GM12878 (cell line): Measurements from ENCODE around the gene NCMAP. TPM values are rescaled to one million over a fixed set of nuclear protein-coding genes. Genes with fewer than 3 reads are reported as not detected.

Experiments
- ATAC-seq: fragments of 200-7000 bp; cut with Tn5 transposase; 3 replicates; pipeline ENCODE4 v1.9.1; 2020; ENCODE audit warnings: mild to moderate bottlenecking, moderate library complexity
- BruUV-seq: library from RNA; stranded (reverse); fragments of 400-500 nt; replicated peaks from 2 replicates; lab custom pipeline; 2021; lab: Mats Ljungman, UMichigan
- CTCF ChIA-PET: fragments of 300-600 bp; sonication (Branson Sonifier 250); formaldehyde crosslinking; extraction: SDS; loops from one replicate; lab custom pipeline; 2021; ENCODE audit warnings: inconsistent platforms; lab: Yijun Ruan, JAX
- POLR2A ChIA-PET: fragments of 350-600 bp; formaldehyde crosslinking; extraction: SDS; loops from one replicate; lab custom pipeline; 2021; ENCODE audit warnings: inconsistent platforms; lab: Charles Lee
- RAD21 ChIA-PET: fragments of 300-600 bp; sonication (Branson Sonifier 250); formaldehyde crosslinking; loops from one replicate; lab custom pipeline; 2023; ENCODE audit warnings: antibody characterized with exemption; ENCODE audit not compliant: unreplicated experiment; lab: Charles Lee
- SMC1A ChIA-PET: fragments of 300-600 bp; sonication (Branson Sonifier 250); formaldehyde crosslinking; loops from one replicate; lab custom pipeline; 2023; ENCODE audit not compliant: unreplicated experiment, uncharacterized antibody; lab: Charles Lee
- DNase-seq: peaks from one replicate; pipeline ENCODE4 v3.0.0-alpha.2; 2011; ENCODE audit warnings: low read depth, low spot score
- FAIRE-seq: peaks from 3 replicates; lab custom pipeline; 2011; peaks lifted over from hg19 to GRCh38; lab: Jason Lieb, UNC
- H2AFZ ChIP-seq: 2 replicates; pipeline ENCODE4 v1.6.0; 2011; ENCODE audit warnings: low read depth, low read length, control low read depth; ENCODE audit not compliant: control insufficient read depth
- H3K27ac ChIP-seq: 2 replicates; pipeline ENCODE4 v1.5.1; 2011; ENCODE audit warnings: control low read depth; ENCODE audit not compliant: control insufficient read depth, insufficient read depth
- H3K27me3 ChIP-seq, 2 experiments: replicated peaks in 1 of 2; 2 replicates each; pipeline versions ENCODE4 v1.6.0 to v1.6.1; 2011; ENCODE audit warnings: low read length in 1 of 2; ENCODE audit not compliant: control insufficient read depth in 2 of 2, insufficient read depth in 2 of 2
- H3K36me3 ChIP-seq, 2 experiments: 2 replicates each; pipeline ENCODE4 v1.5.1; 2011; ENCODE audit warnings: low read length in 1 of 2; ENCODE audit not compliant: control insufficient read depth in 2 of 2, insufficient read depth in 2 of 2
- H3K4me1 ChIP-seq: 2 replicates; pipeline ENCODE4 v1.6.1; 2011; ENCODE audit warnings: mild to moderate bottlenecking, low read length, moderate library complexity, mixed read lengths; ENCODE audit not compliant: control insufficient read depth, insufficient read depth
- H3K4me2 ChIP-seq: 2 replicates; pipeline ENCODE4 v1.6.0; 2011; ENCODE audit warnings: control low read depth; ENCODE audit not compliant: control insufficient read depth, insufficient read depth
- H3K4me3 ChIP-seq: fragments of 200-600 bp; sonication (generic); 2 replicates; pipeline ENCODE4 v1.5.1; 2016
- H3K79me2 ChIP-seq: 2 replicates; pipeline ENCODE4 v1.6.0; 2011; ENCODE audit warnings: low read length; ENCODE audit not compliant: control insufficient read depth, insufficient read depth
- H3K9ac ChIP-seq: 2 replicates; pipeline ENCODE4 v1.8.0; 2011; ENCODE audit warnings: low read length, control low read depth, mixed read lengths; ENCODE audit not compliant: control insufficient read depth, insufficient read depth
- H3K9me3 ChIP-seq: replicated peaks from 3 replicates; pipeline ENCODE4 v1.5.1; 2011; ENCODE audit warnings: mild to moderate bottlenecking, low read length; ENCODE audit not compliant: control insufficient read depth, insufficient read depth
- H4K20me1 ChIP-seq: 2 replicates; pipeline ENCODE4 v1.6.0; 2011; ENCODE audit not compliant: control insufficient read depth, insufficient read depth
- BCL3 ChIP-seq: IDR thresholded peaks from 2 replicates; pipeline ENCODE4 v1.6.1; 2011; ENCODE audit warnings: borderline replicate concordance, low read depth, mild to moderate bottlenecking, moderate library complexity, low read length; ENCODE audit not compliant: insufficient read depth, poor library complexity, severe bottlenecking
- CBFB ChIP-seq: IDR thresholded peaks from 2 replicates; pipeline ENCODE4 v1.6.1; 2016; ENCODE audit warnings: antibody characterized with exemption, low read depth
- ELK1 ChIP-seq: IDR thresholded peaks from 2 replicates; pipeline ENCODE4 v1.6.1; 2012; ENCODE audit warnings: low read depth, low read length, improper control_type of control experiment
- GABPA ChIP-seq: IDR thresholded peaks from 2 replicates; pipeline ENCODE4 v1.6.1; 2014; ENCODE audit warnings: antibody characterized with exemption, low read depth, mild to moderate bottlenecking, inconsistent platforms
- IKZF2 ChIP-seq, 2 experiments: fragments of 450-650 bp; IDR thresholded peaks; 2 replicates each; pipeline ENCODE4 v1.6.1; 2017; ENCODE audit warnings: mild to moderate bottlenecking in 2 of 2, moderate library complexity in 2 of 2
- LARP7 ChIP-seq: fragments of 450-650 bp; IDR thresholded peaks from 2 replicates; pipeline ENCODE4 v1.6.1; 2017; ENCODE audit warnings: mild to moderate bottlenecking
- MEF2B ChIP-seq: fragments of 450-650 bp; IDR thresholded peaks from 2 replicates; pipeline ENCODE4 v1.6.1; 2018; ENCODE audit warnings: mild to moderate bottlenecking, moderate library complexity; ENCODE audit not compliant: partially characterized antibody, poor library complexity, severe bottlenecking
- NRF1 ChIP-seq: conservative IDR thresholded peaks from 2 replicates; pipeline ENCODE4 v1.6.1; 2011; ENCODE audit warnings: mild to moderate bottlenecking, low read depth, low read length, improper control_type of control experiment
- RAD51 ChIP-seq: fragments of 450-650 bp; IDR thresholded peaks from 2 replicates; pipeline ENCODE4 v1.6.1; 2016; ENCODE audit warnings: moderate library complexity, mild to moderate bottlenecking, inconsistent platforms
- RUNX3 ChIP-seq: IDR thresholded peaks from 2 replicates; pipeline ENCODE4 v1.6.1; 2012; ENCODE audit warnings: low read length, inconsistent platforms
- SIX5 ChIP-seq: IDR thresholded peaks from 2 replicates; pipeline ENCODE4 v1.6.1; 2011; ENCODE audit warnings: mild to moderate bottlenecking, low read depth, low read length, moderate library complexity; ENCODE audit not compliant: severe bottlenecking
- ZNF207 ChIP-seq: fragments of 450-650 bp; IDR thresholded peaks from 2 replicates; pipeline ENCODE4 v1.6.1; 2014; ENCODE audit warnings: antibody characterized with exemption, mild to moderate bottlenecking, borderline replicate concordance
- ZNF217 ChIP-seq: fragments of 450-650 bp; IDR thresholded peaks from 2 replicates; pipeline ENCODE4 v1.6.1; 2017; ENCODE audit warnings: antibody characterized with exemption, mild to moderate bottlenecking
- ZSCAN29 ChIP-seq: fragments of 450-650 bp; IDR thresholded peaks from 2 replicates; pipeline ENCODE4 v1.6.1; 2017; ENCODE audit warnings: mild to moderate bottlenecking, moderate library complexity
- ZZZ3 ChIP-seq: IDR thresholded peaks from 2 replicates; pipeline ENCODE4 v1.6.1; 2011; ENCODE audit warnings: low read depth; ENCODE audit not compliant: control insufficient read depth, insufficient read length
- WGBS: methylation state at CpG from one replicate; pipeline ENCODE4 v1.1.6; 2016; ENCODE audit warnings: low lambda C conversion rate; ENCODE audit not compliant: insufficient replicate concordance, insufficient coverage; ENCODE audit errors: missing lambda C conversion rate; 5-methylcytosine and 5-hydroxymethylcytosine counted together
- in situ Hi-C: fragments of 300-500 bp; cut with MboI; formaldehyde crosslinking; loops from 9 replicates; pipeline ENCODE4 v1.14.3; 2018; ENCODE audit warnings: mixed read lengths
- intact Hi-C: fragments of 100-400 bp; cut with micrococcal nuclease; formaldehyde crosslinking; loops from one replicate; pipeline ENCODE4 v1.14.2; 2022; ENCODE audit not compliant: unreplicated experiment
- polyA plus RNA-seq, 11 experiments: library from polyadenylated mRNA; depleted of rRNA in 4 of 11; unstranded in 6 of 11; stranded (reverse) in 5 of 11; fragments of >200 nt; fragmentation: Nextera tagmentation in 4 of 11; fragmentation: Illumina TruSeq in 1 of 11; extraction: Ambion mirVana in 4 of 11; extraction: Trizol in 1 of 11; gene quantifications; 1 replicate in 1 of 11; 2 replicates in 10 of 11; pipeline versions ENCODE4 v1.2.1 to v1.2.3, GENCODE V29; 2011 to 2016; ENCODE audit warnings: inconsistent platforms in 2 of 11, missing spikeins in 2 of 11, low read depth in 1 of 11
- total RNA-seq, 4 experiments: library from RNA; depleted of rRNA in 3 of 4; stranded (reverse); fragments of >200 nt in 3 of 4; fragmentation: Illumina TruSeq in 1 of 4; extraction: Trizol in 1 of 4; gene quantifications; 2 replicates each; pipeline versions ENCODE4 v1.2.1 to v1.2.3, GENCODE V29; 2013 to 2021
- TF ChIP-seq, protein P1 (sequence below): fragments of 450-650 bp; IDR thresholded peaks from 2 replicates; pipeline ENCODE4 v1.6.1; 2017; ENCODE audit warnings: mild to moderate bottlenecking
- TF ChIP-seq, protein P2 (sequence below): IDR thresholded peaks from 2 replicates; pipeline ENCODE4 v1.6.1; 2012; ENCODE audit warnings: low read length, inconsistent platforms
- TF ChIP-seq, protein P3 (sequence below): IDR thresholded peaks from 2 replicates; pipeline ENCODE4 v1.6.1; 2012; ENCODE audit warnings: low read depth, low read length, improper control_type of control experiment

Gene NCMAP
- total and polyA plus RNA-seq, 10 of the 15 experiments (the other 5 are each of a cell fraction or from before 2014, with no cell fraction given): not detected

GRCh38 chr1:24596401-24596880, 40.6 kb downstream of the NCMAP start:
- H3K9me3 ChIP-seq: no peaks in the 10 kb centered on the region; the same call in 2 of the 3 replicates
- ChIA-PET RAD21 (no interaction called here), SMC1A (interaction anchor here (0.6 to 1.6 kb wide), 2 partner anchors 29 to 234 kb away, joined by 4 to 6 read pairs; no protein-coding TSS in a partner anchor), CTCF (interaction anchor here (1.0 to 1.8 kb wide), 3 partner anchors 9 to 238 kb away, joined by 3 to 13 read pairs (median 4); no protein-coding TSS in a partner anchor), POLR2A (no interaction called here)
- H3K27ac ChIP-seq: no peak overlapping the region
- DNase-seq (no peak), ATAC-seq (no peak), FAIRE-seq (no peak)
- no peaks in the 10 kb centered on the region for H3K79me2 ChIP-seq
- no peak overlapping the region for H3K4me2 ChIP-seq
- no peaks in the 10 kb centered on the region for H3K4me1 ChIP-seq
- BruUV-seq: no TSS peak
- 42% methylated on average over 9 of the region's 9 CpGs for WGBS
- intact Hi-C loops: no loop called here
- no peak overlapping the region for H2AFZ ChIP-seq
- in situ Hi-C loops: no loop called here
- no peak overlapping the region for H3K4me3 ChIP-seq
- H3K9ac ChIP-seq: no peak overlapping the region
- peaks cover 0 to 4% of the 10 kb centered on the region in 2 experiments; a peak in 2 of 4 replicates for H3K27me3 ChIP-seq
- H4K20me1 ChIP-seq: no peaks in the 10 kb centered on the region
- no peaks in the 10 kb centered on the region for H3K36me3 ChIP-seq
- no peak for TF ChIP-seq ZNF207
- TF ChIP-seq ZZZ3: no peak
- TF ChIP-seq GABPA: no peak
- TF ChIP-seq ZSCAN29: no peak
- no peak for TF ChIP-seq RUNX3
- no peak for TF ChIP-seq IKZF2 (IDR thresholded peaks at IDR 0.05)
- TF ChIP-seq MEF2B: no peak
- TF ChIP-seq, protein P1, sequence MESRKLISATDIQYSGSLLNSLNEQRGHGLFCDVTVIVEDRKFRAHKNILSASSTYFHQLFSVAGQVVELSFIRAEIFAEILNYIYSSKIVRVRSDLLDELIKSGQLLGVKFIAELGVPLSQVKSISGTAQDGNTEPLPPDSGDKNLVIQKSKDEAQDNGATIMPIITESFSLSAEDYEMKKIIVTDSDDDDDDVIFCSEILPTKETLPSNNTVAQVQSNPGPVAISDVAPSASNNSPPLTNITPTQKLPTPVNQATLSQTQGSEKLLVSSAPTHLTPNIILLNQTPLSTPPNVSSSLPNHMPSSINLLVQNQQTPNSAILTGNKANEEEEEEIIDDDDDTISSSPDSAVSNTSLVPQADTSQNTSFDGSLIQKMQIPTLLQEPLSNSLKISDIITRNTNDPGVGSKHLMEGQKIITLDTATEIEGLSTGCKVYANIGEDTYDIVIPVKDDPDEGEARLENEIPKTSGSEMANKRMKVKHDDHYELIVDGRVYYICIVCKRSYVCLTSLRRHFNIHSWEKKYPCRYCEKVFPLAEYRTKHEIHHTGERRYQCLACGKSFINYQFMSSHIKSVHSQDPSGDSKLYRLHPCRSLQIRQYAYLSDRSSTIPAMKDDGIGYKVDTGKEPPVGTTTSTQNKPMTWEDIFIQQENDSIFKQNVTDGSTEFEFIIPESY: no peak
- no peak for TF ChIP-seq RAD51
- TF ChIP-seq SIX5: no peak
- TF ChIP-seq, protein P2, sequence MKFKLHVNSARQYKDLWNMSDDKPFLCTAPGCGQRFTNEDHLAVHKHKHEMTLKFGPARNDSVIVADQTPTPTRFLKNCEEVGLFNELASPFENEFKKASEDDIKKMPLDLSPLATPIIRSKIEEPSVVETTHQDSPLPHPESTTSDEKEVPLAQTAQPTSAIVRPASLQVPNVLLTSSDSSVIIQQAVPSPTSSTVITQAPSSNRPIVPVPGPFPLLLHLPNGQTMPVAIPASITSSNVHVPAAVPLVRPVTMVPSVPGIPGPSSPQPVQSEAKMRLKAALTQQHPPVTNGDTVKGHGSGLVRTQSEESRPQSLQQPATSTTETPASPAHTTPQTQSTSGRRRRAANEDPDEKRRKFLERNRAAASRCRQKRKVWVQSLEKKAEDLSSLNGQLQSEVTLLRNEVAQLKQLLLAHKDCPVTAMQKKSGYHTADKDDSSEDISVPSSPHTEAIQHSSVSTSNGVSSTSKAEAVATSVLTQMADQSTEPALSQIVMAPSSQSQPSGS: no peak
- no peak for TF ChIP-seq CBFB
- no peak for TF ChIP-seq ZNF217
- no peak for TF ChIP-seq ELK1
- TF ChIP-seq, protein P3, sequence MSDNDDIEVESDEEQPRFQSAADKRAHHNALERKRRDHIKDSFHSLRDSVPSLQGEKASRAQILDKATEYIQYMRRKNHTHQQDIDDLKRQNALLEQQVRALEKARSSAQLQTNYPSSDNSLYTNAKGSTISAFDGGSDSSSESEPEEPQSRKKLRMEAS: no peak
- TF ChIP-seq NRF1: no peak
- no peak for TF ChIP-seq LARP7
- no peak for TF ChIP-seq BCL3
